Caco-2 (cell line): ENCODE measurements around the gene IRX1. TPM values are rescaled to one million over a fixed set of nuclear protein-coding genes. Genes with fewer than 3 reads are reported as not detected.

ENCODE experiments used
- BruUV-seq: library from RNA; stranded (reverse); fragments of 400-500 nt; replicated peaks from 2 replicates; lab custom pipeline; 2021; lab: Mats Ljungman, UMichigan
- CTCF ChIA-PET: fragments of 300-600 bp; sonication (Branson Sonifier 250); formaldehyde crosslinking; loops from one replicate; lab custom pipeline; 2022; ENCODE audit warnings: antibody characterized with exemption; lab: Charles Lee
- POLR2A ChIA-PET: fragments of 300-600 bp; sonication (Branson Sonifier 250); formaldehyde crosslinking; loops from one replicate; lab custom pipeline; 2022; ENCODE audit warnings: antibody characterized with exemption; lab: Charles Lee
- DNase-seq, 2 experiments: peaks; one replicate each; pipeline versions ENCODE4 v3.0.0 to v3.0.0-alpha.2; 2020 to 2022
- H3K27me3 ChIP-seq: replicated peaks from 2 replicates; pipeline ENCODE4 v1.6.0; 2011; ENCODE audit warnings: low read length; ENCODE audit not compliant: control insufficient read depth, insufficient read depth
- H3K36me3 ChIP-seq: 2 replicates; pipeline ENCODE4 v1.5.1; 2011; ENCODE audit warnings: low read length; ENCODE audit not compliant: control insufficient read depth, insufficient read depth
- H3K4me1 ChIP-seq: fragments of 250-450 bp; sonication (Bioruptor Pico); 2 replicates; pipeline ENCODE4 v1.5.1; 2020; ENCODE audit warnings: mild to moderate bottlenecking
- H3K4me3 ChIP-seq: 2 replicates; pipeline ENCODE4 v1.5.1; 2011; ENCODE audit warnings: low read depth, mild to moderate bottlenecking, control low read depth, low read length
- H3K9me3 ChIP-seq: fragments of 250-450 bp; sonication (Bioruptor Pico); 2 replicates; pipeline ENCODE4 v1.5.1; 2020; ENCODE audit warnings: mild to moderate bottlenecking, moderate library complexity
- H3K27ac Mint-ChIP-seq: one replicate; pipeline ENCODE4 v1.8.0; 2022; ENCODE audit warnings: mixed read lengths; ENCODE audit not compliant: unreplicated experiment
- H3K27me3 Mint-ChIP-seq: one replicate; pipeline ENCODE4 v1.8.0; 2022; ENCODE audit warnings: mixed read lengths; ENCODE audit not compliant: insufficient read depth, unreplicated experiment
- H3K36me3 Mint-ChIP-seq: one replicate; pipeline ENCODE4 v1.8.0; 2022; ENCODE audit warnings: mild to moderate bottlenecking, mixed read lengths; ENCODE audit not compliant: insufficient read depth, unreplicated experiment
- H3K4me1 Mint-ChIP-seq: one replicate; pipeline ENCODE4 v1.8.0; 2022; ENCODE audit warnings: low read depth, mixed read lengths; ENCODE audit not compliant: unreplicated experiment
- H3K4me3 Mint-ChIP-seq: one replicate; pipeline ENCODE4 v1.8.0; 2022; ENCODE audit warnings: mild to moderate bottlenecking, moderate library complexity, mixed read lengths; ENCODE audit not compliant: unreplicated experiment
- H3K9me3 Mint-ChIP-seq: one replicate; pipeline ENCODE4 v1.8.0; 2022; ENCODE audit warnings: mixed read lengths; ENCODE audit not compliant: unreplicated experiment
- CTCF ChIP-seq, 2 experiments: fragments of 200-600 bp in 1 of 2; IDR thresholded peaks; 1 replicate in 1 of 2; 2 replicates in 1 of 2; pipeline versions ENCODE4 v1.5.1 to v1.8.0; 2011 to 2022; ENCODE audit warnings: antibody characterized with exemption in 1 of 2, control low read depth in 1 of 2, inconsistent platforms in 1 of 2, low read depth in 1 of 2, low read length in 1 of 2, mild to moderate bottlenecking in 1 of 2, moderate library complexity in 1 of 2; ENCODE audit not compliant: insufficient read depth in 1 of 2, severe bottlenecking in 1 of 2, unreplicated experiment in 1 of 2
- intact Hi-C: fragments of 100-400 bp; cut with micrococcal nuclease; formaldehyde crosslinking; loops from one replicate; pipeline ENCODE4 v1.10.0; 2022; ENCODE audit not compliant: unreplicated experiment
- total RNA-seq: library from RNA; stranded (reverse); gene quantifications from 2 replicates; pipeline ENCODE4 v1.2.3, GENCODE V29; 2022

Gene IRX1
- total RNA-seq, 1 experiment from 2014 or later: not detected

- Histone ChIP-seq H3K27me3 (no peaks in the 10 kb centered on the region), H3K36me3 (no peaks in the 10 kb centered on the region), H3K9me3 (0 out of 2 replicates have a peak, but pooled peaks cover 4% of the 10 kb centered on the region), H3K4me3 (no peak overlapping the region), H3K4me1 (no peaks in the 10 kb centered on the region)
- no peaks in the 10 kb centered on the region for H3K4me1 Mint-ChIP-seq
- intact Hi-C loops: no loop called here
- no peak for TF ChIP-seq CTCF (IDR thresholded peaks at IDR 0.05; ENCODE audit: insufficient read depth in 1 of 2, low read depth in 1 of 2, low read length in 1 of 2, severe bottlenecking in 1 of 2, unreplicated experiment in 1 of 2)
- H3K4me3 Mint-ChIP-seq: no peak overlapping the region
- CTCF ChIA-PET: no interaction called here
- no peaks in the 10 kb centered on the region for H3K27me3 Mint-ChIP-seq
- peaks cover 23% of the 10 kb centered on the region for H3K9me3 Mint-ChIP-seq
- POLR2A ChIA-PET: no interaction called here
- no peak for DNase-seq
- BruUV-seq: no TSS peak
- no peak overlapping the region for H3K27ac Mint-ChIP-seq
- peaks cover 8% of the 10 kb centered on the region for H3K36me3 Mint-ChIP-seq
These were observed 3.8 kb downstream of the IRX1 start for GRCh38 chr5:3599226-3600105.

- Mint-ChIP-seq H3K27me3 (no peaks in the 10 kb centered on the region), H3K27ac (no peak overlapping the region), H3K4me3 (no peak overlapping the region), H3K9me3 (peaks cover 23% of the 10 kb centered on the region), H3K4me1 (no peaks in the 10 kb centered on the region), H3K36me3 (peaks cover 8% of the 10 kb centered on the region)
- intact Hi-C loops: no loop called here
- H3K4me1 ChIP-seq: no peaks in the 10 kb centered on the region
- 0 out of 2 replicates have a peak, but pooled peaks cover 5% of the 10 kb centered on the region for H3K9me3 ChIP-seq
- BruUV-seq: no TSS peak
- ChIA-PET POLR2A (no interaction called here), CTCF (no interaction called here)
- H3K36me3 ChIP-seq: no peaks in the 10 kb centered on the region
- no peak for DNase-seq
- TF ChIP-seq CTCF (IDR thresholded peaks at IDR 0.05; ENCODE audit: insufficient read depth in 1 of 2, low read depth in 1 of 2, low read length in 1 of 2, severe bottlenecking in 1 of 2, unreplicated experiment in 1 of 2): no peak
- no peaks in the 10 kb centered on the region for H3K27me3 ChIP-seq
- no peak overlapping the region for H3K4me3 ChIP-seq
These were observed 4.8 kb downstream of the IRX1 start for GRCh38 chr5:3600106-3601060.

- Mint-ChIP-seq H3K36me3 (peaks cover 8% of the 10 kb centered on the region), H3K4me3 (no peak overlapping the region), H3K27ac (no peak overlapping the region), H3K27me3 (no peaks in the 10 kb centered on the region), H3K4me1 (no peaks in the 10 kb centered on the region), H3K9me3 (peaks cover 23% of the 10 kb centered on the region)
- no TSS peak for BruUV-seq
- H3K4me3 ChIP-seq: no peak overlapping the region
- no peak for DNase-seq
- H3K4me1 ChIP-seq: no peaks in the 10 kb centered on the region
- H3K9me3 ChIP-seq: peaks cover 9% of the 10 kb centered on the region; the same call in 1 of the 2 replicates
- no peaks in the 10 kb centered on the region for H3K27me3 ChIP-seq
- intact Hi-C loops: no loop called here
- TF ChIP-seq CTCF (IDR thresholded peaks at IDR 0.05; ENCODE audit: insufficient read depth in 1 of 2, low read depth in 1 of 2, low read length in 1 of 2, severe bottlenecking in 1 of 2, unreplicated experiment in 1 of 2): no peak
- CTCF ChIA-PET: no interaction called here
- POLR2A ChIA-PET: no interaction called here
- H3K36me3 ChIP-seq: no peaks in the 10 kb centered on the region
These were observed 5.6 kb downstream of the IRX1 start for GRCh38 chr5:3601061-3601710.
